Measurements from ENCODE around the gene RIT1. TPM values are rescaled to one million over a fixed set of nuclear protein-coding genes. Genes with fewer than 3 reads are reported as not detected.

RIT1 gene
- total RNA-seq, 4 donors from 2014 or later, result 12.8 to 65.6 (median 41.8) TPM

GRCh38 chr1:155864393-155864792 lies 46.8 kb downstream of the RIT1 start:
- no peaks in the 10 kb centered on the region for H3K4me1 ChIP-seq
- intact Hi-C loops (cut with DNase I; ENCODE audit: low total_unique reads), result no loop called here

DNA sequence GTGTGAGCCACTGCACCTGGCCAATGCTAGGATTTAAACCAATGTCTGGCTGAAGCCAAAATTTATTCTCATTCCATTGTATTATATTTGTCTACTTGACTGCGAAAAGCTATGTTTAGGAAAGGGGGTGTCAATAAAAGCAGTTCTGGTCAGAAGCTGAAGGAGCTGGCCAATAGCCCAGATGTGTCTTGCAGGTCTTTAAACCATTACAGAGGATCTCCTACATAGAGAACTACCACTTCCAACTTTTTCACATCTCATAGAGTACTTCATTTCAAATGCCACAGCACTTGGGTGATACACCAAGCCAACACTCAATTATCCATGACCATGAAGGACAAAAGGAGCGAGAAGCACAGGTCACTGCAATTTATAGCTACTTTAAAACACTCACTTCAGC lies 49.3 kb downstream of the RIT1 start:
- H3K4me3 ChIP-seq, result no peak overlapping the region
- H3K27ac ChIP-seq, result peak overlapping the region in 1 of 2 donors; percentile 94
- H3K4me1 ChIP-seq, result no peaks in the 10 kb centered on the region
- intact Hi-C loops (cut with DNase I; ENCODE audit: low total_unique reads), result no loop called here
- H3K9me3 ChIP-seq, result no peaks in the 10 kb centered on the region
- no peak for DNase-seq
- no peaks in the 10 kb centered on the region for H3K36me3 ChIP-seq
- H3K27me3 ChIP-seq, result no peaks in the 10 kb centered on the region
- TF ChIP-seq, protein P1, sequence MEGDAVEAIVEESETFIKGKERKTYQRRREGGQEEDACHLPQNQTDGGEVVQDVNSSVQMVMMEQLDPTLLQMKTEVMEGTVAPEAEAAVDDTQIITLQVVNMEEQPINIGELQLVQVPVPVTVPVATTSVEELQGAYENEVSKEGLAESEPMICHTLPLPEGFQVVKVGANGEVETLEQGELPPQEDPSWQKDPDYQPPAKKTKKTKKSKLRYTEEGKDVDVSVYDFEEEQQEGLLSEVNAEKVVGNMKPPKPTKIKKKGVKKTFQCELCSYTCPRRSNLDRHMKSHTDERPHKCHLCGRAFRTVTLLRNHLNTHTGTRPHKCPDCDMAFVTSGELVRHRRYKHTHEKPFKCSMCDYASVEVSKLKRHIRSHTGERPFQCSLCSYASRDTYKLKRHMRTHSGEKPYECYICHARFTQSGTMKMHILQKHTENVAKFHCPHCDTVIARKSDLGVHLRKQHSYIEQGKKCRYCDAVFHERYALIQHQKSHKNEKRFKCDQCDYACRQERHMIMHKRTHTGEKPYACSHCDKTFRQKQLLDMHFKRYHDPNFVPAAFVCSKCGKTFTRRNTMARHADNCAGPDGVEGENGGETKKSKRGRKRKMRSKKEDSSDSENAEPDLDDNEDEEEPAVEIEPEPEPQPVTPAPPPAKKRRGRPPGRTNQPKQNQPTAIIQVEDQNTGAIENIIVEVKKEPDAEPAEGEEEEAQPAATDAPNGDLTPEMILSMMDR (IDR thresholded peaks at IDR 0.05), result no peak
- TF ChIP-seq POLR2A (IDR thresholded peaks at IDR 0.05), result no peak

More at GRCh38 chr1:155864393-155864792, 46.8 kb downstream of the RIT1 start:
- TF ChIP-seq POLR2A (IDR thresholded peaks at IDR 0.05), result no peak
- TF ChIP-seq, protein P1 (IDR thresholded peaks at IDR 0.05), result no peak
- Histone ChIP-seq H3K36me3 (no peaks in the 10 kb centered on the region), H3K9me3 (no peaks in the 10 kb centered on the region), H3K27me3 (no peaks in the 10 kb centered on the region), H3K4me3 (no peak overlapping the region), H3K27ac (no peak overlapping the region)
- DNase-seq, result no peak

GRCh38 chr1:155860970-155861510 lies 50.1 kb downstream of the RIT1 start:
- DNase-seq, result no peak
- intact Hi-C loops (cut with DNase I; ENCODE audit: low total_unique reads), result no loop called here
- Histone ChIP-seq H3K27me3 (no peaks in the 10 kb centered on the region), H3K4me1 (peaks cover 0 to 6% of the 10 kb centered on the region in 2 donors), H3K36me3 (no peaks in the 10 kb centered on the region), H3K4me3 (peak overlapping the region; percentile 35 to 38), H3K9me3 (no peaks in the 10 kb centered on the region), H3K27ac (peak overlapping the region; percentile 94)
- no peak for TF ChIP-seq POLR2A (IDR thresholded peaks at IDR 0.05)
- TF ChIP-seq, protein P1 (IDR thresholded peaks at IDR 0.05), result no peak

GRCh38 chr1:155859881-155860871 lies 51.0 kb downstream of the RIT1 start:
- Histone ChIP-seq H3K27ac (peak overlapping the region; percentile 94), H3K4me3 (peak overlapping the region; percentile 35 to 38), H3K36me3 (no peaks in the 10 kb centered on the region), H3K4me1 (peaks cover 0 to 6% of the 10 kb centered on the region in 2 donors), H3K9me3 (no peaks in the 10 kb centered on the region), H3K27me3 (no peaks in the 10 kb centered on the region)
- peak; percentile 90 for DNase-seq
- intact Hi-C loops (cut with DNase I; ENCODE audit: low total_unique reads), result no loop called here
- TF ChIP-seq, protein P1 (IDR thresholded peaks at IDR 0.05), result no peak
- TF ChIP-seq POLR2A (IDR thresholded peaks at IDR 0.05), result peak in 1 of 2 donors; percentile 46
